Activated CD8-positive, alpha-beta T cell treated with anti-CD3 and anti-CD28 coated beads, Interleukin-2, amount 10 ng/mL, durations not matched to agents 7 days and 5 days (primary cell): ENCODE measurements around the gene CHRNB1. TPM values are rescaled to one million over a fixed set of nuclear protein-coding genes. Genes with fewer than 3 reads are reported as not detected.
"Not testable (repeated sequence)": the region's sequence is repeated elsewhere in the genome, so short reads cannot be mapped to it uniquely, and the experiment has no call there.

ENCODE experiments used
- ATAC-seq: fragments of 150-1000 bp; cut with Tn5 transposase; one replicate; pipeline ENCODE4 v1.10.0; 2021; ENCODE audit warnings: moderate library complexity
- CTCF ChIA-PET: fragments of 350-600 bp; sonication (Branson Sonifier 250); formaldehyde crosslinking; loops from one replicate; lab custom pipeline; 2021; ENCODE audit warnings: antibody characterized with exemption; lab: Charles Lee
- POLR2A ChIA-PET: fragments of 350-600 bp; sonication (Branson Sonifier 250); formaldehyde crosslinking; loops from one replicate; lab custom pipeline; 2021; ENCODE audit warnings: antibody characterized with exemption; lab: Charles Lee
- DNase-seq: peaks from one replicate; pipeline ENCODE4 v3.0.0-alpha.2; 2020
- H3K27ac Mint-ChIP-seq: one replicate; pipeline ENCODE4 v1.8.0; 2021; ENCODE audit warnings: mild to moderate bottlenecking, mixed read lengths
- H3K27me3 Mint-ChIP-seq: one replicate; pipeline ENCODE4 v1.8.0; 2021; ENCODE audit warnings: low read depth, mixed read lengths
- H3K36me3 Mint-ChIP-seq: one replicate; pipeline ENCODE4 v1.8.0; 2021; ENCODE audit warnings: low read depth, mixed read lengths
- H3K4me1 Mint-ChIP-seq: one replicate; pipeline ENCODE4 v1.8.0; 2021; ENCODE audit warnings: low read depth, mixed read lengths
- H3K4me3 Mint-ChIP-seq: one replicate; pipeline ENCODE4 v1.8.0; 2021; ENCODE audit warnings: mild to moderate bottlenecking, mixed read lengths
- H3K9me3 Mint-ChIP-seq: one replicate; pipeline ENCODE4 v1.8.0; 2022; ENCODE audit warnings: mixed read lengths; ENCODE audit not compliant: insufficient read depth
- total RNA-seq, 2 experiments: library from RNA; stranded (reverse); gene quantifications; one replicate each; pipeline ENCODE4 v1.2.3, GENCODE V29; 2021

Gene CHRNB1
- total RNA-seq, 2 experiments from 2014 or later = 14.1 to 15.7 TPM

GRCh38 chr17:7479213-7480088 lies 34.6 kb downstream of the CHRNB1 start, which contains the start of gene ZBTB4:
ZBTB4 (minus strand) TSS chr17:7479631; CDS start chr17:7466801, 12,830 bp downstream.
- H3K36me3 Mint-ChIP-seq = peaks cover 17% of the 10 kb centered on the region
- DNase-seq (peak; percentile 68), ATAC-seq (peak; percentile 10)
- ChIA-PET CTCF (interaction anchor here (1.2 to 7.9 kb wide), 8 partner anchors 8 to 208 kb away, joined by 3 to 78 read pairs (median 4); partner anchors contain the start of genes FGF11, TMEM102 and TP53), POLR2A (interaction anchor here (0.6 to 5.6 kb wide), 14 partner anchors 8 to 694 kb away, joined by 3 to 36 read pairs (median 6); partner anchors contain the start of genes CHRNB1, MPDU1, TMEM102 and TP53)
- H3K27me3 Mint-ChIP-seq = no peaks in the 10 kb centered on the region
- peak within 1 kb of the TSS; percentile 92 for H3K27ac Mint-ChIP-seq
- peaks cover 64% of the 10 kb centered on the region for H3K4me1 Mint-ChIP-seq
- H3K9me3 Mint-ChIP-seq = no peaks in the 10 kb centered on the region
- peak within 1 kb of the TSS; percentile 94 for H3K4me3 Mint-ChIP-seq

DNA sequence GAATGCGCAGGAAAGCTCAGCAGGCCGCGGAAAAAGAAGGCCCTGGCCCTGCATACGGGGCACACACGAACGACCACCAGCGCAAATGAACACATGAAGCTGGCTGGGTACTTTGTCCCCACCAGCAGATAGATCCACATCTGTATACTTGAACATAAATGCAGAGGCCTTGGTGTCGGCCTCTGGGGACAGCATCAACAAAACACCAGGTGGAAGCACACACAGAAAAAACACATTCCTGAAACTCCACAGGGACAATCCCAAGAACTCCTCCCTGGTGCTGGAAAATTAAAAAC lies 35.2 kb downstream of the CHRNB1 start:
- H3K4me1 Mint-ChIP-seq = peaks cover 63% of the 10 kb centered on the region
- ATAC-seq (no peak), DNase-seq (no peak)
- H3K9me3 Mint-ChIP-seq = no peaks in the 10 kb centered on the region
- H3K36me3 Mint-ChIP-seq = peaks cover 19% of the 10 kb centered on the region
- ChIA-PET CTCF (interaction anchor here (1.2 to 7.9 kb wide), 6 partner anchors 9 to 207 kb away, joined by 3 to 78 read pairs (median 5); partner anchors contain the start of genes FGF11, TMEM102 and TP53), POLR2A (interaction anchor here (1.0 to 5.6 kb wide), 11 partner anchors 9 to 693 kb away, joined by 3 to 36 read pairs (median 6); partner anchors contain the start of genes CHRNB1, MPDU1, TMEM102 and TP53)
- H3K4me3 Mint-ChIP-seq = peak overlapping the region; percentile 87
- no peaks in the 10 kb centered on the region for H3K27me3 Mint-ChIP-seq
- H3K27ac Mint-ChIP-seq = peak overlapping the region; percentile 92

DNA sequence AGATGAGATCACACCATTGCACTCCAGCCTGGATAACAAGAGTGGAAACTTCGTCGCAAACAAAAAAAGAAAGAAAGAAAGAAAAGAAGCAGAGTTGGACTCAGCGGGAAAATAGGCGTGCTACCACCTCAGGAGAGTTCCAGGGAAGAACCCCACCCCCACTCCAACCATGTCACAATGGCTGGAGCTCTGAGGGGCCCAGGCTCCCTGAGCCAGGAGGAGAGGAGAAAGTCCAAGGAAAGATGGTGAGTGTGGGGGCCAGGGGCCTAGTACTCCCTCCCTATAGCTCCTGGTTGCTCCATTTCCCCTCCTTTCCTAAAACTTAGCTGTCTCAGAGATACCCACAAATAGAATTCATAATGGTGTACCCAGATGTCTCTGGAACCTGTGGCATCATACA lies 36.4 kb downstream of the CHRNB1 start, which contains the start of gene SLC35G6:
Gene SLC35G6 (plus strand): TSS at position 172 of the 400 bp plus-strand sequence. CDS start 71 bp downstream, at position 243.
- not testable (repeated sequence) for H3K27me3 Mint-ChIP-seq, H3K9me3 Mint-ChIP-seq, DNase-seq, ATAC-seq
- peaks cover 28% of the 10 kb centered on the region for H3K36me3 Mint-ChIP-seq
- peak within 1 kb of the TSS; percentile 94 for H3K4me3 Mint-ChIP-seq
- POLR2A ChIA-PET = interaction anchor here (0.6 to 5.6 kb wide), 3 partner anchors 27 to 692 kb away, joined by 3 to 36 read pairs (median 22); partner anchors contain the start of gene TMEM102
- CTCF ChIA-PET = interaction anchor here (1.2 to 7.9 kb wide), 4 partner anchors 10 to 206 kb away, joined by 3 to 78 read pairs (median 6); partner anchors contain the start of genes FGF11, TMEM102 and TP53
- H3K27ac Mint-ChIP-seq = peak within 1 kb of the TSS; percentile 99
- H3K4me1 Mint-ChIP-seq = peaks cover 64% of the 10 kb centered on the region

GRCh38 chr17:7481842-7482741 lies 37.2 kb downstream of the CHRNB1 start:
- DNase-seq, H3K9me3 Mint-ChIP-seq, H3K27me3 Mint-ChIP-seq, ATAC-seq: not testable (repeated sequence)
- peak overlapping the region; percentile 94 for H3K4me3 Mint-ChIP-seq
- peaks cover 63% of the 10 kb centered on the region for H3K4me1 Mint-ChIP-seq
- POLR2A ChIA-PET = interaction anchor here (0.6 to 5.6 kb wide), 3 partner anchors 28 to 691 kb away, joined by 3 to 36 read pairs (median 22); partner anchors contain the start of gene TMEM102
- CTCF ChIA-PET = interaction anchor here (2.4 to 7.9 kb wide), 2 partner anchors 11 to 45 kb away, joined by 7 to 78 read pairs; partner anchors contain the start of genes FGF11 and TMEM102
- H3K36me3 Mint-ChIP-seq = peaks cover 28% of the 10 kb centered on the region
- peak overlapping the region; percentile 99 for H3K27ac Mint-ChIP-seq

DNA sequence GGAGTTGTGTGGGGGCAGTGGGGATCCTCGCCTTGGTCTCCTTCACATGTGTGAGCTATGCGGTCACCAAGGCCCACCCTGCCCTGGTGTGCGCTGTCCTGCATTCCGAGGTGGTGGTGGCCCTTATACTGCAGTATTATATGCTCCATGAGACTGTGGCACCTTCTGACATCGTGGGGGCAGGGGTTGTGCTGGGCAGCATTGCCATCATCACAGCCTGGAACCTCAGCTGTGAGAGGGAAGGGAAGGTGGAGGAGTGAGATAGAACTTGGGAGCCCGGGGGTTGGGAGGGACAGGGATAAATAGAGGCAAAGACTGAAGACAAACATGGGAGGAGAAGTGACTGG lies 37.9 kb downstream of the CHRNB1 start:
- POLR2A ChIA-PET = interaction anchor here (2.0 kb wide), 1 partner anchor 35 kb away, joined by 5 read pairs; no protein-coding TSS in a partner anchor
- Mint-ChIP-seq H3K4me3 (peak overlapping the region; percentile 94), H3K4me1 (peaks cover 63% of the 10 kb centered on the region), H3K36me3 (peaks cover 32% of the 10 kb centered on the region), H3K27ac (peak overlapping the region; percentile 99)
- H3K9me3 Mint-ChIP-seq, DNase-seq, ATAC-seq, H3K27me3 Mint-ChIP-seq: not testable (repeated sequence)
- CTCF ChIA-PET = interaction anchor here (7.9 kb wide), 1 partner anchor 45 kb away, joined by 78 read pairs; the partner anchor contains the start of genes FGF11 and TMEM102

- peaks cover 58% of the 10 kb centered on the region for H3K4me1 Mint-ChIP-seq
- peak overlapping the region; percentile 94 for H3K4me3 Mint-ChIP-seq
- CTCF ChIA-PET = interaction anchor here (1.1 to 5.9 kb wide), 3 partner anchors 24 to 77 kb away, joined by 3 to 62 read pairs (median 4); partner anchors contain the start of gene TMEM102
- ATAC-seq (peak; percentile 59), DNase-seq (peak; percentile 97)
- POLR2A ChIA-PET = interaction anchor here (0.5 to 4.4 kb wide), 33 partner anchors 8 to 203 kb away, joined by 3 to 41 read pairs (median 6); partner anchors contain the start of genes CD68, CHRNB1, MPDU1 and NEURL4
- no peaks in the 10 kb centered on the region for H3K27me3 Mint-ChIP-seq
- peak overlapping the region; percentile 99 for H3K27ac Mint-ChIP-seq
- peaks cover 32% of the 10 kb centered on the region for H3K36me3 Mint-ChIP-seq
- no peaks in the 10 kb centered on the region for H3K9me3 Mint-ChIP-seq
These were observed 38.6 kb downstream of the CHRNB1 start for GRCh38 chr17:7483255-7484066.

GRCh38 chr17:7484067-7484918 lies 39.4 kb downstream of the CHRNB1 start, which contains the start of gene POLR2A:
POLR2A (plus strand) TSS chr17:7484366.
- H3K36me3 Mint-ChIP-seq = peaks cover 33% of the 10 kb centered on the region
- ChIA-PET CTCF (interaction anchor here (1.0 to 5.9 kb wide), 8 partner anchors 23 to 203 kb away, joined by 3 to 62 read pairs (median 4); partner anchors contain the start of genes FXR2, SENP3, TMEM102 and TP53), POLR2A (interaction anchor here (0.5 to 4.4 kb wide), 37 partner anchors 9 to 763 kb away, joined by 3 to 41 read pairs (median 5); partner anchors contain the start of genes CD68, CHRNB1, MPDU1 and NEURL4)
- H3K27ac Mint-ChIP-seq = peak within 1 kb of the TSS; percentile 99
- H3K4me3 Mint-ChIP-seq = peak within 1 kb of the TSS; percentile 94
- peak; percentile 97 for DNase-seq
- H3K4me1 Mint-ChIP-seq = peaks cover 63% of the 10 kb centered on the region
- no peaks in the 10 kb centered on the region for H3K9me3 Mint-ChIP-seq
- H3K27me3 Mint-ChIP-seq = no peaks in the 10 kb centered on the region
- peak; percentile 64 for ATAC-seq

DNA sequence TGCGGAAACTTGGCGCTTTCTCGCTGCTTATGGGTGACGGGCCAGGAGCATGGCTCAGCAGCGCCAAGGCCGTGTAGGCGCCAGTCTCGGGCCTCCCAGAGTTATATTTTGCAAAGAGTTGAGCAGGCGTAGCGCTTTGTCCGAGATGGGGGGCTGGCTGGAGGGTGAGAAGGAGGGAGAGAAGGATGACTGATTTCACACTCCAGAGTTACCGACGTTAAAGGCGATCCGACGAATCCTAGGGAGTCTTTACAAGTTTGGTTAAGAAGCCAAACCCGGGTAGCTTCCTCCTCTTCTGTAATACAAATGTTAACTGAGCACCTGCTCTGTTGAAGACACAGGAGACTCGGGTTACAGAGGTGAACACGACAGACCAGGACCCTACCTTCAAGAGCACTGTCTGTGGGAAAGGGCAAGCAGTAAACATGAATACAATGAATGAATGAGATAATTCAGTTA lies 40.1 kb downstream of the CHRNB1 start:
- Mint-ChIP-seq H3K27me3 (no peaks in the 10 kb centered on the region), H3K4me1 (peaks cover 64% of the 10 kb centered on the region), H3K36me3 (peaks cover 33% of the 10 kb centered on the region), H3K9me3 (no peaks in the 10 kb centered on the region), H3K4me3 (peak overlapping the region; percentile 94), H3K27ac (peak overlapping the region; percentile 99)
- POLR2A ChIA-PET = interaction anchor here (0.6 to 4.4 kb wide), 36 partner anchors 9 to 762 kb away, joined by 3 to 41 read pairs (median 5); partner anchors contain the start of genes CD68, CHRNB1, MPDU1 and SENP3
- CTCF ChIA-PET = interaction anchor here (0.7 to 5.9 kb wide), 9 partner anchors 30 to 205 kb away, joined by 3 to 62 read pairs (median 5); partner anchors contain the start of genes FXR2, SENP3, TMEM102 and TP53
- DNase-seq (no peak), ATAC-seq (no peak)

DNA sequence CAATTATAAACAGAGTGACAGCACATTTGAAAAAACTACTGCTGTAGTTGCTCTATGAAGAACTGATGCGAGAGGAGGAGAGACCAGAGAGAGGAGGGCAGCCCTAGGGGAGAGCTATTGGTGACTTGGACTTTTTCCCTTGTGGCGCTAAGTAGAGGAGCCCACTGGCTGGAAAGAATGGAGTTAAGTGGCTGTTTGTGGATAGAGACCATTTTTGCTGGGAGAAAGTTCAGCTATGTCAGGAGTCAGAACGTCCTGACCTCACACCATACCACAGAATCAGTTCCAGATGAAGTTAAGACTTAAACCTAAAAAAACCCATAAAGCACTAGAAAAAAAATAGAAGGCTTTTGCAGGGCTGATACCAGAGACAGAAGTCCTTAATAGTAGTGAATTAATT lies 41.3 kb downstream of the CHRNB1 start:
- CTCF ChIA-PET = interaction anchor here (0.9 to 5.9 kb wide), 7 partner anchors 29 to 74 kb away, joined by 3 to 62 read pairs (median 9); partner anchors contain the start of genes SENP3 and TMEM102
- peak overlapping the region; percentile 79 for H3K27ac Mint-ChIP-seq
- H3K9me3 Mint-ChIP-seq = no peaks in the 10 kb centered on the region
- no peaks in the 10 kb centered on the region for H3K27me3 Mint-ChIP-seq
- H3K4me1 Mint-ChIP-seq = peaks cover 63% of the 10 kb centered on the region
- POLR2A ChIA-PET = interaction anchor here (0.9 to 4.4 kb wide), 10 partner anchors 7 to 201 kb away, joined by 3 to 41 read pairs (median 11); partner anchors contain the start of genes MPDU1, SENP3, TMEM102 and TP53
- peaks cover 37% of the 10 kb centered on the region for H3K36me3 Mint-ChIP-seq
- DNase-seq (no peak), ATAC-seq (no peak)
- H3K4me3 Mint-ChIP-seq = peak overlapping the region; percentile 82
